Measurements from ENCODE around the gene OGT.

DNA sequence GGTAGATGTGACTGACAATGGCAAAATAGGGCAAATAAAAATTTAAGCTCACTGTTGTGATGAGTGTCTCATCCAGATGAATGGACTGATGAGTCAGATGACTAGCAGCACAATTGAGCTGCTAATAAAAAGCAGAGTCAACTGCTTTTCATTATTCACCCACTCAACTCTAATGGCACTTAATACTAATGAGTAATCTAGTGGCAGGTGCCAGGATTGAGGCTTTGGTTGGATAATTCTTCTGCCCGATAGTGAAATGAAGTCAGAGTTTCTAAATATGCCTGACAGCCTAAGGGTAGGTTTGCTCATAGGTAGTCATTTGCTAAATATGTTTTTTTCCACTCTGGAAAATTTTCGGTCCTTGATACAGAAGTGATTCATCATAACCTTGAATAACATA is 10.4 kb downstream of the OGT start:
- TF ChIP-seq CTCF (IDR thresholded peaks at IDR 0.05) (no peak), POLR2A (IDR thresholded peaks at IDR 0.05) (no peak)
